IMR-90 (cell line): Measurements from ENCODE around the gene TMEM45A. TPM values are rescaled to one million over a fixed set of nuclear protein-coding genes. Genes with fewer than 3 reads are reported as not detected.

Source experiments
- ATAC-seq: fragments of 200-7000 bp; cut with Tn5 transposase; 2 replicates; pipeline ENCODE4 v1.9.1; 2020; ENCODE audit warnings: low read depth, mild to moderate bottlenecking, moderate library complexity
- BruUV-seq: library from RNA; stranded (reverse); fragments of 400-500 nt; replicated peaks from 2 replicates; lab custom pipeline; 2021; lab: Mats Ljungman, UMichigan
- CTCF ChIA-PET: fragments of 300-600 bp; formaldehyde crosslinking; extraction: SDS; loops from one replicate; lab custom pipeline; 2021; ENCODE audit warnings: antibody characterized with exemption; lab: Yijun Ruan, JAX
- POLR2A ChIA-PET: fragments of 300-600 bp; sonication (Branson Sonifier 250); formaldehyde crosslinking; loops from one replicate; lab custom pipeline; 2022; ENCODE audit warnings: antibody characterized with exemption; ENCODE audit not compliant: unreplicated experiment; lab: Charles Lee
- DNase-seq: peaks from one replicate; pipeline ENCODE4 v3.0.0; 2013
- H2AFZ ChIP-seq: replicated peaks from 2 replicates; pipeline ENCODE3; 2013; ENCODE audit warnings: low read length, mild to moderate bottlenecking; ENCODE audit not compliant: poor library complexity
- H2AK5ac ChIP-seq: 2 replicates; pipeline ENCODE4 v1.6.1; 2013; ENCODE audit warnings: low read depth, low read length, inconsistent platforms
- H2AK9ac ChIP-seq: replicated peaks from 2 replicates; pipeline ENCODE3; 2013; ENCODE audit warnings: mild to moderate bottlenecking, low read depth, low read length, moderate library complexity; ENCODE audit not compliant: poor library complexity
- H2BK120ac ChIP-seq: 2 replicates; pipeline ENCODE4 v1.6.1; 2013; ENCODE audit warnings: low read depth, low read length, inconsistent platforms
- H2BK15ac ChIP-seq: 3 replicates; pipeline ENCODE4 v1.6.1; 2013; ENCODE audit warnings: low read depth, low read length, inconsistent platforms
- H2BK20ac ChIP-seq: 2 replicates; pipeline ENCODE4 v1.6.1; 2013; ENCODE audit warnings: low read depth, mild to moderate bottlenecking, inconsistent platforms, low read length, moderate library complexity
- H2BK5ac ChIP-seq: 2 replicates; pipeline ENCODE4 v1.6.1; 2013; ENCODE audit warnings: mild to moderate bottlenecking, low read depth, low read length, inconsistent platforms; ENCODE audit not compliant: poor library complexity, severe bottlenecking
- H3K14ac ChIP-seq: replicated peaks from 2 replicates; pipeline ENCODE4 v1.6.1; 2013; ENCODE audit warnings: low read depth, low read length, inconsistent platforms
- H3K18ac ChIP-seq: 2 replicates; pipeline ENCODE4 v1.6.1; 2013; ENCODE audit warnings: low read depth, low read length, control low read depth
- H3K23ac ChIP-seq: 2 replicates; pipeline ENCODE4 v1.6.1; 2013; ENCODE audit warnings: low read depth, low read length, inconsistent platforms
- H3K27ac ChIP-seq: 2 replicates; pipeline ENCODE4 v1.5.1; 2013; ENCODE audit warnings: mild to moderate bottlenecking, control low read depth, low read length; ENCODE audit not compliant: insufficient read depth
- H3K27me3 ChIP-seq: 2 replicates; pipeline ENCODE4 v1.6.1; 2013; ENCODE audit warnings: low read length; ENCODE audit not compliant: control insufficient read depth, insufficient read depth
- H3K36me3 ChIP-seq: 2 replicates; pipeline ENCODE4 v1.6.1; 2013; ENCODE audit warnings: low read length, mixed read lengths; ENCODE audit not compliant: control insufficient read depth, insufficient read depth
- H3K4ac ChIP-seq: 2 replicates; pipeline ENCODE4 v1.6.1; 2013; ENCODE audit warnings: low read depth, low read length, inconsistent platforms
- H3K4me1 ChIP-seq: 2 replicates; pipeline ENCODE4 v1.6.1; 2013; ENCODE audit warnings: low read length, mixed read lengths; ENCODE audit not compliant: control insufficient read depth, insufficient read depth
- H3K4me2 ChIP-seq: 2 replicates; pipeline ENCODE4 v1.6.1; 2013; ENCODE audit warnings: low read depth, mild to moderate bottlenecking, control low read depth, low read length, moderate library complexity
- H3K4me3 ChIP-seq: 2 replicates; pipeline ENCODE4 v1.5.1; 2013; ENCODE audit warnings: low read depth, mild to moderate bottlenecking, control low read depth, low read length, moderate library complexity; ENCODE audit not compliant: insufficient read depth
- H3K56ac ChIP-seq: 2 replicates; pipeline ENCODE4 v1.6.1; 2013; ENCODE audit warnings: low read length, inconsistent platforms; ENCODE audit not compliant: insufficient read depth; ENCODE audit errors: extremely low read depth
- H3K79me1 ChIP-seq, 2 experiments: 2 replicates each; pipeline ENCODE4 v1.6.1; 2013; ENCODE audit warnings: low read length in 2 of 2, inconsistent platforms in 1 of 2, low read depth in 1 of 2
- H3K9ac ChIP-seq: 2 replicates; pipeline ENCODE4 v1.6.1; 2013; ENCODE audit warnings: low read depth, low read length, control low read depth
- H3K9me1 ChIP-seq: 2 replicates; pipeline ENCODE4 v1.6.1; 2013; ENCODE audit warnings: low read length, inconsistent platforms; ENCODE audit not compliant: insufficient read depth
- H3K9me3 ChIP-seq: 2 replicates; pipeline ENCODE4 v1.6.1; 2013; ENCODE audit warnings: low read length; ENCODE audit not compliant: control insufficient read depth, insufficient read depth
- H4K20me1 ChIP-seq: 2 replicates; pipeline ENCODE4 v1.6.1; 2013; ENCODE audit warnings: low read length, inconsistent platforms; ENCODE audit not compliant: insufficient read depth
- H4K5ac ChIP-seq: 2 replicates; pipeline ENCODE4 v1.6.1; 2013; ENCODE audit warnings: mild to moderate bottlenecking, low read depth, low read length, control low read depth
- H4K8ac ChIP-seq, 2 experiments: 2 replicates each; pipeline ENCODE4 v1.6.1; 2013; ENCODE audit warnings: low read depth in 2 of 2, low read length in 2 of 2, control low read depth in 1 of 2, inconsistent platforms in 1 of 2
- H4K91ac ChIP-seq: 2 replicates; pipeline ENCODE4 v1.6.1; 2013; ENCODE audit warnings: low read depth, low read length, inconsistent platforms; ENCODE audit not compliant: insufficient read depth
- BHLHE40 ChIP-seq: fragments of 150-350 bp; IDR thresholded peaks from 2 replicates; pipeline ENCODE4 v1.6.1; 2016; ENCODE audit warnings: mild to moderate bottlenecking, low read depth, low read length
- CHD1 ChIP-seq: IDR thresholded peaks from 2 replicates; pipeline ENCODE4 v1.6.1; 2012; ENCODE audit warnings: low read depth, low read length, improper control_type of control experiment
- ELK1 ChIP-seq: fragments of 150-350 bp; IDR thresholded peaks from 2 replicates; pipeline ENCODE4 v1.6.1; 2016; ENCODE audit warnings: low read depth, mild to moderate bottlenecking, low read length, moderate library complexity, borderline replicate concordance
- MAZ ChIP-seq: IDR thresholded peaks from 2 replicates; pipeline ENCODE4 v1.6.1; 2012; ENCODE audit warnings: low read depth, mild to moderate bottlenecking, low read length, improper control_type of control experiment, moderate library complexity, borderline replicate concordance
- SMC3 ChIP-seq: fragments of 150-350 bp; IDR thresholded peaks from 2 replicates; pipeline ENCODE4 v1.6.1; 2016; ENCODE audit warnings: low read depth, mild to moderate bottlenecking, antibody characterized with exemption, low read length, moderate library complexity
- WGBS, 2 experiments: methylation state at CpG; one replicate each; pipeline versions ENCODE4 v1.1.5 to v1.1.7; 2013; ENCODE audit warnings: missing lambda C conversion rate in 2 of 2; ENCODE audit not compliant: insufficient read length in 1 of 2; ENCODE audit errors: extremely low coverage in 2 of 2; 5-methylcytosine and 5-hydroxymethylcytosine counted together
- dilution Hi-C: fragments of 300-500 bp; cut with HindIII; formaldehyde crosslinking; loops from one replicate; pipeline ENCODE4 v1.14.3; 2018; ENCODE audit warnings: low sequenced_read_pairs; ENCODE audit not compliant: unreplicated experiment
- in situ Hi-C: fragments of 300-500 bp; cut with MboI; formaldehyde crosslinking; loops from 3 replicates; pipeline ENCODE4 v1.14.3; 2019; ENCODE audit warnings: low sequenced_read_pairs, inconsistent platforms, mixed read lengths
- intact Hi-C: fragments of 100-400 bp; cut with micrococcal nuclease; formaldehyde crosslinking; loops from 2 replicates; pipeline ENCODE4 v1.10.0; 2022
- polyA plus RNA-seq, 3 experiments: library from polyadenylated mRNA; depleted of rRNA; stranded (reverse); fragments of >200 nt; gene quantifications; 2 replicates each; pipeline ENCODE4 v1.2.3, GENCODE V29; 2012; ENCODE audit warnings: low replicate concordance in 1 of 3
- total RNA-seq: library from RNA; depleted of rRNA; stranded (reverse); fragments of >200 nt; gene quantifications from 2 replicates; pipeline ENCODE4 v1.2.3, GENCODE V29; 2012

TMEM45A gene
- total and polyA plus RNA-seq, 2 of the 4 experiments (the other 2 are of a cell fraction): 13.6 to 21.7 TPM

GRCh38 chr3:100591411-100591810, 99.0 kb downstream of the TMEM45A start:
- TF ChIP-seq CHD1: no peak
- no peak for TF ChIP-seq MAZ
- TF ChIP-seq BHLHE40: no peak
- no peak for TF ChIP-seq SMC3
- no peak for TF ChIP-seq ELK1
- no peaks in the 10 kb centered on the region for H3K36me3 ChIP-seq
- H3K4ac ChIP-seq: no peak overlapping the region
- H3K4me1 ChIP-seq: no peaks in the 10 kb centered on the region
- no peaks in the 10 kb centered on the region for H4K20me1 ChIP-seq
- no peak overlapping the region for H2BK5ac ChIP-seq
- H2BK20ac ChIP-seq: no peak overlapping the region
- no peak overlapping the region for H2AK5ac ChIP-seq
- H3K9me3 ChIP-seq: no peaks in the 10 kb centered on the region
- dilution Hi-C loops: no loop called here
- intact Hi-C loops: loop anchor here (2.0 to 10.0 kb wide), 2 partner anchors 203 to 759 kb away; no protein-coding TSS in a partner anchor
- ChIA-PET CTCF (interaction anchor here (0.6 to 1.6 kb wide), 4 partner anchors 11 to 129 kb away, joined by 3 to 7 read pairs (median 3); no protein-coding TSS in a partner anchor), POLR2A (no interaction called here)
- BruUV-seq: no TSS peak
- ATAC-seq (no peak), DNase-seq (no peak)
- in situ Hi-C loops: loop anchor here (5.0 to 10.0 kb wide), 3 partner anchors 129 to 757 kb away; no protein-coding TSS in a partner anchor
- no peak overlapping the region for H4K5ac ChIP-seq
- H3K14ac ChIP-seq: no peak overlapping the region
- no peak overlapping the region for H3K18ac ChIP-seq
- H3K9me1 ChIP-seq: no peaks in the 10 kb centered on the region
- no peaks in the 10 kb centered on the region for H3K79me1 ChIP-seq
- no peak overlapping the region for H3K4me3 ChIP-seq
- no peak overlapping the region for H3K9ac ChIP-seq
- no peak overlapping the region for H2BK15ac ChIP-seq
- no peak overlapping the region for H2BK120ac ChIP-seq
- WGBS, 2 experiments: no CpG with 5 or more reads among the region's 3 CpGs
- H4K8ac ChIP-seq: no peak overlapping the region
- no peak overlapping the region for H2AFZ ChIP-seq
- H3K4me2 ChIP-seq: no peak overlapping the region
- H3K27me3 ChIP-seq: no peaks in the 10 kb centered on the region
- no peak overlapping the region for H3K23ac ChIP-seq
- no peak overlapping the region for H4K91ac ChIP-seq
- no peak overlapping the region for H3K27ac ChIP-seq
- no peak overlapping the region for H2AK9ac ChIP-seq
- H3K56ac ChIP-seq: no peak overlapping the region
